ACC112 (cell line): ENCODE results near the gene PTPRO.
A peak's percentile ranks its signal among the peaks of the same experiment; 100 is the strongest.

Experiments used
- H2AFZ ChIP-seq: fragments of 200-600 bp; sonication (generic); one replicate; pipeline ENCODE4 v1.6.0; 2017; ENCODE audit warnings: antibody characterized with exemption, low read length; ENCODE audit not compliant: unreplicated experiment
- H3K27ac ChIP-seq: fragments of 200-600 bp; sonication (generic); 2 replicates; pipeline ENCODE4 v1.5.1; 2014; ENCODE audit warnings: low read depth, mild to moderate bottlenecking, antibody characterized with exemption, low read length, moderate library complexity
- H3K27me3 ChIP-seq: fragments of 200-600 bp; sonication (generic); 2 replicates; pipeline ENCODE4 v1.6.1; 2014; ENCODE audit warnings: mild to moderate bottlenecking, antibody characterized with exemption, low read length, moderate library complexity, mixed read lengths; ENCODE audit not compliant: insufficient read depth
- H3K36me3 ChIP-seq: fragments of 200-600 bp; sonication (generic); 2 replicates; pipeline ENCODE4 v1.6.1; 2016; ENCODE audit warnings: mild to moderate bottlenecking, antibody characterized with exemption, low read length, moderate library complexity, mixed read lengths; ENCODE audit not compliant: insufficient read depth
- H3K4me1 ChIP-seq: fragments of 200-600 bp; sonication (generic); one replicate; pipeline ENCODE4 v1.6.1; 2016; ENCODE audit warnings: low read length, mixed read lengths; ENCODE audit not compliant: insufficient read depth, unreplicated experiment, control insufficient read depth
- H3K4me3 ChIP-seq: fragments of 200-600 bp; sonication (generic); 2 replicates; pipeline ENCODE4 v1.5.1; 2014; ENCODE audit warnings: mild to moderate bottlenecking, low read depth, low read length
- H3K79me2 ChIP-seq: fragments of 200-600 bp; sonication (generic); one replicate; pipeline ENCODE4 v1.6.0; 2016; ENCODE audit warnings: low read length; ENCODE audit not compliant: control insufficient read depth, unreplicated experiment, insufficient read depth

PTPRO gene

GRCh38 chr12:15534874-15535273 lies 212.6 kb downstream of the PTPRO start:
- Histone ChIP-seq H3K36me3 (no peaks in the 10 kb centered on the region), H3K79me2 (no peaks in the 10 kb centered on the region), H3K27me3 (no peaks in the 10 kb centered on the region), H3K27ac (no peak overlapping the region), H3K4me3 (no peak overlapping the region), H3K4me1 (peaks cover 36% of the 10 kb centered on the region), H2AFZ (peak overlapping the region; percentile 99)

- Histone ChIP-seq H3K4me1 (peaks cover 36% of the 10 kb centered on the region), H2AFZ (peak overlapping the region; percentile 27), H3K27me3 (no peaks in the 10 kb centered on the region), H3K79me2 (no peaks in the 10 kb centered on the region), H3K36me3 (no peaks in the 10 kb centered on the region), H3K4me3 (no peak overlapping the region), H3K27ac (no peak overlapping the region)
Observed at GRCh38 chr12:15535352-15535781, 213.1 kb downstream of the PTPRO start.

- H3K36me3 ChIP-seq: no peaks in the 10 kb centered on the region
- no peaks in the 10 kb centered on the region for H3K27me3 ChIP-seq
- peaks cover 34% of the 10 kb centered on the region for H3K4me1 ChIP-seq
- H3K4me3 ChIP-seq: no peak overlapping the region
- no peak overlapping the region for H2AFZ ChIP-seq
- H3K27ac ChIP-seq: no peak overlapping the region
- no peaks in the 10 kb centered on the region for H3K79me2 ChIP-seq
Observed at GRCh38 chr12:15536446-15536845, 214.1 kb downstream of the PTPRO start.

- H3K36me3 ChIP-seq: no peaks in the 10 kb centered on the region
- H3K79me2 ChIP-seq: no peaks in the 10 kb centered on the region
- peaks cover 25% of the 10 kb centered on the region for H3K4me1 ChIP-seq
- H3K4me3 ChIP-seq: no peak overlapping the region
- H2AFZ ChIP-seq: no peak overlapping the region
- no peaks in the 10 kb centered on the region for H3K27me3 ChIP-seq
- no peak overlapping the region for H3K27ac ChIP-seq
Observed at GRCh38 chr12:15538881-15539280, 216.6 kb downstream of the PTPRO start.

- Histone ChIP-seq H2AFZ (peak overlapping the region; percentile 3), H3K79me2 (no peaks in the 10 kb centered on the region), H3K27me3 (no peaks in the 10 kb centered on the region), H3K4me1 (peaks cover 14% of the 10 kb centered on the region), H3K36me3 (no peaks in the 10 kb centered on the region), H3K4me3 (no peak overlapping the region), H3K27ac (no peak overlapping the region)
Observed at GRCh38 chr12:15540005-15540404, 217.7 kb downstream of the PTPRO start.

- H2AFZ ChIP-seq: peak overlapping the region; percentile 17
- H3K36me3 ChIP-seq: no peaks in the 10 kb centered on the region
- no peak overlapping the region for H3K4me3 ChIP-seq
- peak overlapping the region; percentile 26; the same call in 1 of the 2 replicates for H3K27ac ChIP-seq
- peaks cover 14% of the 10 kb centered on the region for H3K4me1 ChIP-seq
- H3K27me3 ChIP-seq: no peaks in the 10 kb centered on the region
- H3K79me2 ChIP-seq: no peaks in the 10 kb centered on the region
Observed at GRCh38 chr12:15540469-15540872, 218.2 kb downstream of the PTPRO start.

- Histone ChIP-seq H3K27me3 (no peaks in the 10 kb centered on the region), H2AFZ (no peak overlapping the region), H3K79me2 (no peaks in the 10 kb centered on the region), H3K27ac (no peak overlapping the region), H3K36me3 (no peaks in the 10 kb centered on the region), H3K4me1 (peaks cover 18% of the 10 kb centered on the region), H3K4me3 (no peak overlapping the region)
Observed at GRCh38 chr12:15541996-15542631, 219.8 kb downstream of the PTPRO start.

GRCh38 chr12:15543347-15543746 lies 221.0 kb downstream of the PTPRO start:
- Histone ChIP-seq H3K27ac (no peak overlapping the region), H3K27me3 (no peaks in the 10 kb centered on the region), H3K79me2 (no peaks in the 10 kb centered on the region), H3K4me1 (peaks cover 18% of the 10 kb centered on the region), H3K4me3 (no peak overlapping the region), H2AFZ (no peak overlapping the region), H3K36me3 (no peaks in the 10 kb centered on the region)

GRCh38 chr12:15544589-15544988 lies 222.3 kb downstream of the PTPRO start:
- H3K4me3 ChIP-seq: no peak overlapping the region
- H3K4me1 ChIP-seq: peaks cover 18% of the 10 kb centered on the region
- no peak overlapping the region for H3K27ac ChIP-seq
- H3K79me2 ChIP-seq: no peaks in the 10 kb centered on the region
- H2AFZ ChIP-seq: no peak overlapping the region
- no peaks in the 10 kb centered on the region for H3K27me3 ChIP-seq
- no peaks in the 10 kb centered on the region for H3K36me3 ChIP-seq

GRCh38 chr12:15545334-15545733 lies 223.0 kb downstream of the PTPRO start:
- Histone ChIP-seq H3K4me1 (peaks cover 12% of the 10 kb centered on the region), H2AFZ (no peak overlapping the region), H3K27me3 (no peaks in the 10 kb centered on the region), H3K4me3 (no peak overlapping the region), H3K27ac (no peak overlapping the region), H3K36me3 (no peaks in the 10 kb centered on the region), H3K79me2 (no peaks in the 10 kb centered on the region)

- Histone ChIP-seq H3K27ac (no peak overlapping the region), H3K27me3 (no peaks in the 10 kb centered on the region), H3K4me3 (no peak overlapping the region), H3K36me3 (no peaks in the 10 kb centered on the region), H2AFZ (peak overlapping the region; percentile 18), H3K4me1 (peaks cover 4% of the 10 kb centered on the region), H3K79me2 (no peaks in the 10 kb centered on the region)
Observed at GRCh38 chr12:15546102-15546701, 223.9 kb downstream of the PTPRO start.
